Osteocyte (in vitro differentiated cells): Measurements from ENCODE around the gene SFSWAP. TPM values are rescaled to one million over a fixed set of nuclear protein-coding genes. Genes with fewer than 3 reads are reported as not detected.

Source experiments
- DNase-seq: peaks from one replicate; pipeline ENCODE4 v3.0.0; 2021; ENCODE audit warnings: mixed read lengths; ENCODE audit not compliant: unreplicated experiment; ENCODE audit errors: extremely low spot score
- H3K27ac Mint-ChIP-seq: one replicate; pipeline ENCODE4 v1.8.0; 2021; ENCODE audit warnings: mild to moderate bottlenecking, mixed read lengths; ENCODE audit not compliant: unreplicated experiment
- H3K27me3 Mint-ChIP-seq: one replicate; pipeline ENCODE4 v1.8.0; 2021; ENCODE audit warnings: mixed read lengths; ENCODE audit not compliant: unreplicated experiment
- H3K36me3 Mint-ChIP-seq: one replicate; pipeline ENCODE4 v1.8.0; 2021; ENCODE audit warnings: mixed read lengths; ENCODE audit not compliant: unreplicated experiment
- H3K4me1 Mint-ChIP-seq: one replicate; pipeline ENCODE4 v1.8.0; 2021; ENCODE audit warnings: mixed read lengths; ENCODE audit not compliant: unreplicated experiment
- H3K4me3 Mint-ChIP-seq: one replicate; pipeline ENCODE4 v1.8.0; 2021; ENCODE audit warnings: mild to moderate bottlenecking, moderate library complexity, mixed read lengths; ENCODE audit not compliant: unreplicated experiment
- H3K9me3 Mint-ChIP-seq: one replicate; pipeline ENCODE4 v1.8.0; 2021; ENCODE audit warnings: mixed read lengths; ENCODE audit not compliant: unreplicated experiment
- total RNA-seq: library from RNA; stranded (reverse); gene quantifications from 2 replicates; pipeline ENCODE4 v1.2.1, GENCODE V29; 2021
- TF ChIP-seq, protein P1 (sequence below): fragments of 200-600 bp; sonication (generic); IDR thresholded peaks from 2 replicates; pipeline ENCODE4 v1.5.0; 2021; ENCODE audit warnings: antibody characterized with exemption, mild to moderate bottlenecking, moderate library complexity

SFSWAP gene
- total RNA-seq, 1 donor from 2014 or later = 48.0 TPM

DNA sequence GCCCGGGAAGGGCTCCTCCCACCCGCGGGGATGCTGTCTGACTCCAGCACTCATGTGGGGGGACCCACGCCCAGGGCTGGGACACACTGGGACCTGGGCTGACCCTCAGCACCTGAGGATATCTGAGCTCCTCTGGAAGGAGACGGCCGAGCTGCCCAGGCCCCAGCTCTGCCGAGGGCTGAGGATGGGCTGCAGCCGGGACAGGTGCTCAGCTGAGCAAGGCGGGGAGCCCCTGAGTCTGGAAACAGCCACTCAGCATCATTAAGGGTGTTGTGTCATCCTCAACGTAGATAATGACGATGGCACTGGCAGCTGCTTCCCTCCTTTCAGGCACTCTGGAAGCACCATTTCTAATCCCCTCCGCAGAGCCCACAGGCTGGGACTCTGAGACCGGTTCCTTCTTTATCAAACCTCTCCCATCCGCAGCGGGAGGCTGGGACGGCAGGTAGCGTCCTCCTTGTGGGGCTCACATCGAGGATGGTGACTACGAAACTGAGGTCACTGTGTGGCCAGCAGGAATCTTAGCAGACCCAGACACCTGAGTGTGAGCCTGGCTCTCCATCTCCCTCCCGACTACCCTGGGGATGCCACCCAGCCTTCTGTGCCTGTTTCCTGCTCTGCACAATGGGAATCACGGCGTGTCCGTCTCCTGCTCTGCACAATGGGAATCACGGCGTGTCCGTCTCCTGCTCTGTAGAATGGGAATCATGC is 26.7 kb upstream of the SFSWAP start:
- H3K27me3 Mint-ChIP-seq = no peaks in the 10 kb centered on the region
- H3K9me3 Mint-ChIP-seq = no peaks in the 10 kb centered on the region
- TF ChIP-seq, protein P1, sequence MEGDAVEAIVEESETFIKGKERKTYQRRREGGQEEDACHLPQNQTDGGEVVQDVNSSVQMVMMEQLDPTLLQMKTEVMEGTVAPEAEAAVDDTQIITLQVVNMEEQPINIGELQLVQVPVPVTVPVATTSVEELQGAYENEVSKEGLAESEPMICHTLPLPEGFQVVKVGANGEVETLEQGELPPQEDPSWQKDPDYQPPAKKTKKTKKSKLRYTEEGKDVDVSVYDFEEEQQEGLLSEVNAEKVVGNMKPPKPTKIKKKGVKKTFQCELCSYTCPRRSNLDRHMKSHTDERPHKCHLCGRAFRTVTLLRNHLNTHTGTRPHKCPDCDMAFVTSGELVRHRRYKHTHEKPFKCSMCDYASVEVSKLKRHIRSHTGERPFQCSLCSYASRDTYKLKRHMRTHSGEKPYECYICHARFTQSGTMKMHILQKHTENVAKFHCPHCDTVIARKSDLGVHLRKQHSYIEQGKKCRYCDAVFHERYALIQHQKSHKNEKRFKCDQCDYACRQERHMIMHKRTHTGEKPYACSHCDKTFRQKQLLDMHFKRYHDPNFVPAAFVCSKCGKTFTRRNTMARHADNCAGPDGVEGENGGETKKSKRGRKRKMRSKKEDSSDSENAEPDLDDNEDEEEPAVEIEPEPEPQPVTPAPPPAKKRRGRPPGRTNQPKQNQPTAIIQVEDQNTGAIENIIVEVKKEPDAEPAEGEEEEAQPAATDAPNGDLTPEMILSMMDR = no peak
- no peaks in the 10 kb centered on the region for H3K4me1 Mint-ChIP-seq
- peak; percentile 79 for DNase-seq
- no peak overlapping the region for H3K4me3 Mint-ChIP-seq
- H3K36me3 Mint-ChIP-seq = no peaks in the 10 kb centered on the region
- H3K27ac Mint-ChIP-seq = no peak overlapping the region

DNA sequence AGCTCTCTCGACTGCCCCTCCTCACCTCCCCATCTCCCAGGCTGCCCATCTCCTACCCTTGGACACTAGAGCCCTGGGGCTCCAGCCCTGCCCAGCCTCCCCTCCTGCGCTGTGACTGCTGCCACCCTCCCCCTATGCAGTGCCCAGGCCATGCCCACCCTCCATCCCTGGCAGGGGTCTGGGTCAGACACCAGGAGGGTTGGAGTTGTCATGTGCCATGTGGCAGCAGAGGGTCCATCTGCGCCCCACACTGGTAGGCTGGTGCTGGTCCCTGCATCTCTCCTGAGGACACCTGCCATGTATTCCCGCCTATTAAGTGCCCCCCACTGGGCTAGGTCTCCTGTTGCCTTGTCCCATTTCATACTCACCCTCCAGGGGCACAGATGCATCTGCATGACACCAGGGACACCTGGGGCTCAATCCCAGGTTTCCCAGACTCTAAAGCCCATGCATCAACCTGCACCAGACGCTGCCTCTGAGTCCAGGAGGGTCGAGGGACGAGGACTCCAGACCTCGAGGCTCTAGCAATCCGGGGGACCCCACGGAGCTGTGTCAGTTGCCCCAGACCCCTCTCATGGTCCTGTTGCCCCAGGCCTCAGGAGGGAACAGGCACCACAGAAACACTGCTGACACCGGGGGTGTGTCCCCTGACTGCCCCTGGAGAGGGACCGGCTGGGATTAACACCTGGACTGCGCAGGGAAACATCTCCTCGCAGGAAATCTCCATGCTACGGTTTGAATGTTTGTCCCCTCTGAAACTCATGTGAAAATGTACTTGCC is 23.4 kb upstream of the SFSWAP start:
- no peaks in the 10 kb centered on the region for H3K36me3 Mint-ChIP-seq
- H3K4me3 Mint-ChIP-seq = no peak overlapping the region
- H3K27ac Mint-ChIP-seq = no peak overlapping the region
- H3K27me3 Mint-ChIP-seq = no peaks in the 10 kb centered on the region
- peak; percentile 79 for DNase-seq
- no peaks in the 10 kb centered on the region for H3K9me3 Mint-ChIP-seq
- H3K4me1 Mint-ChIP-seq = no peaks in the 10 kb centered on the region
- TF ChIP-seq, protein P1 = no peak

DNA sequence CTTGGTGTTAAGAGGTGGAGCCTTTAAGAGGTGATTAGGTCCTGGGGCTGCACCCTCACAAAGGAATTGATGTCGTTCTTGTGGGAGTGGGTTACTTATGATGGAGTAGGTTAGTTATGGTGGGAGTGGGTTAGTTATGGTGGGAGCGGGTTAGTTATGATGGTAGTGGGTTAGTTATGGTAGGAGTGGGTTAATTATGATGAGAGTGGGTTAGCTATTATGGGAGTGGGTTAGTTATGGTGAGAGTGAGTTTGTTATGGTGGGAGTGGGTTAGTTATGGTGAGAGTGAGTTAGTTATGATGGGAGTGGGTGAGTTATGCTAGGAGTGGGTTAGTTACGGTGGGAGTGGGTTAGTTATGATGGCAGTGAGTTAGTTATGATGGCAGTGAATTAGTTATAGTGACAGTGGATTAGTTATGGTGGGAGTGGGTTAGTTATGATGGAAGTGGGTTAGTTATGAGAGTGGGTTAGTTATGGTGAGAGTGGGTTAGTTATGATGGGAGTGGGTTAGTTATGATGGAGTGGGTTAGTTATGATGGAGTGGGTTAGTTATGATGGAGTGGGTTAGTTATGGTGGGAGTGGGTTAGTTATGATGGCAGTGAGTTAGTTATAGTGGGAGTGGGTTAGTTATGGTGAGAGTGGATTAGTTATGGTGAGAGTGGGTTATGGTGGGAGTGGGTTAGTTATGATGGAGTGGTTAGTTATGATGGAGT is 22.6 kb upstream of the SFSWAP start:
- no peaks in the 10 kb centered on the region for H3K36me3 Mint-ChIP-seq
- DNase-seq = peak; percentile 0

DNA sequence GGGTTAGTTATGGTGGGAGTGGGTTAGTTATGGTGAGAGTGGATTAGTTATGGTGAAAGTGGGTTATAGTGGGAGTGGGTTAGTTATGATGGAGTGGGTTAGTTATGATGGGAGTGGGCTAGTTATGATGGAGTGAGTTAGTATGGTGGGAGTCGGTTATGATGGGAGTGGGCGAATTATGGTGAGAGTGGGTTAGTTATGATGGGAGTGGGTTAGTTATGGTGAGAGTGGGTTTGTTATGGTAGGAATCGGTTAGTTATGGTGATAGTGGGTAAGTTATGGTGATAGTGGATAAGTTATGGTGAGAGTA is 22.1 kb upstream of the SFSWAP start:
- no peaks in the 10 kb centered on the region for H3K36me3 Mint-ChIP-seq
- TF ChIP-seq, protein P1 = no peak
- H3K27ac Mint-ChIP-seq = no peak overlapping the region
- peak; percentile 13 for DNase-seq
- H3K9me3 Mint-ChIP-seq = no peaks in the 10 kb centered on the region
- no peak overlapping the region for H3K4me3 Mint-ChIP-seq
- no peaks in the 10 kb centered on the region for H3K4me1 Mint-ChIP-seq
- H3K27me3 Mint-ChIP-seq = no peaks in the 10 kb centered on the region

More for the DNA sequence above, 22.6 kb upstream of the SFSWAP start:
- no peaks in the 10 kb centered on the region for H3K4me1 Mint-ChIP-seq
- TF ChIP-seq, protein P1 = no peak
- H3K9me3 Mint-ChIP-seq = no peaks in the 10 kb centered on the region
- H3K4me3 Mint-ChIP-seq = no peak overlapping the region
- no peaks in the 10 kb centered on the region for H3K27me3 Mint-ChIP-seq
- no peak overlapping the region for H3K27ac Mint-ChIP-seq

DNA sequence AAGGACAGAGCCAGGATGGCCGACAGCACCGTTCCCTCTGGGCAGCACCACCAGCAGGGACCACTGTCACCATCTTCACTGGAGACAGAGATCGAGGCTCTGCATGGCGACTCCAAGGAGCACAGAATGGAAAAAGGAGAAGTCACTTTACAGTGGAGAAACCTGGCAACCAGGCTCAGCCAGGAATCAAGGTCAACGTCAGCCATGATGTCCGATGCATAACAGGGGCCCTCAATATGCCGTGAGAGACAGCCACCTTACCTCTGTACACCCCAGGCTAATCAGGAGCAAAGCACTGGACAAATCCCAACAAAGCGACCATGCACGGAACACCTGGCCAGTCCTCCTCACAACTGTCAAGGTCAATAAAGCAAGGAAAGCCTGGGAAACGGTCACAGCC is 20.6 kb upstream of the SFSWAP start:
- no peaks in the 10 kb centered on the region for H3K9me3 Mint-ChIP-seq
- TF ChIP-seq, protein P1 = no peak
- H3K27me3 Mint-ChIP-seq = no peaks in the 10 kb centered on the region
- no peak overlapping the region for H3K27ac Mint-ChIP-seq
- DNase-seq = no peak
- H3K4me3 Mint-ChIP-seq = no peak overlapping the region
- no peaks in the 10 kb centered on the region for H3K36me3 Mint-ChIP-seq
- H3K4me1 Mint-ChIP-seq = no peaks in the 10 kb centered on the region
